GM12878 (cell line): ENCODE measurements around the gene UBR7. TPM values are rescaled to one million over a fixed set of nuclear protein-coding genes. Genes with fewer than 3 reads are reported as not detected.
A peak's percentile ranks its signal among the peaks of the same experiment; 100 is the strongest.

Source experiments
- ATAC-seq: fragments of 200-7000 bp; cut with Tn5 transposase; 3 replicates; pipeline ENCODE4 v1.9.1; 2020; ENCODE audit warnings: mild to moderate bottlenecking, moderate library complexity
- BruUV-seq: library from RNA; stranded (reverse); fragments of 400-500 nt; replicated peaks from 2 replicates; lab custom pipeline; 2021; lab: Mats Ljungman, UMichigan
- CTCF ChIA-PET: fragments of 300-600 bp; sonication (Branson Sonifier 250); formaldehyde crosslinking; extraction: SDS; loops from one replicate; lab custom pipeline; 2021; ENCODE audit warnings: inconsistent platforms; lab: Yijun Ruan, JAX
- POLR2A ChIA-PET: fragments of 350-600 bp; formaldehyde crosslinking; extraction: SDS; loops from one replicate; lab custom pipeline; 2021; ENCODE audit warnings: inconsistent platforms; lab: Charles Lee
- RAD21 ChIA-PET: fragments of 300-600 bp; sonication (Branson Sonifier 250); formaldehyde crosslinking; loops from one replicate; lab custom pipeline; 2023; ENCODE audit warnings: antibody characterized with exemption; ENCODE audit not compliant: unreplicated experiment; lab: Charles Lee
- SMC1A ChIA-PET: fragments of 300-600 bp; sonication (Branson Sonifier 250); formaldehyde crosslinking; loops from one replicate; lab custom pipeline; 2023; ENCODE audit not compliant: unreplicated experiment, uncharacterized antibody; lab: Charles Lee
- DNase-seq: peaks from one replicate; pipeline ENCODE4 v3.0.0-alpha.2; 2011; ENCODE audit warnings: low read depth, low spot score
- FAIRE-seq: peaks from 3 replicates; lab custom pipeline; 2011; peaks lifted over from hg19 to GRCh38; lab: Jason Lieb, UNC
- H2AFZ ChIP-seq: 2 replicates; pipeline ENCODE4 v1.6.0; 2011; ENCODE audit warnings: low read depth, low read length, control low read depth; ENCODE audit not compliant: control insufficient read depth
- H3K27ac ChIP-seq: 2 replicates; pipeline ENCODE4 v1.5.1; 2011; ENCODE audit warnings: control low read depth; ENCODE audit not compliant: control insufficient read depth, insufficient read depth
- H3K27me3 ChIP-seq, 2 experiments: replicated peaks in 1 of 2; 2 replicates each; pipeline versions ENCODE4 v1.6.0 to v1.6.1; 2011; ENCODE audit warnings: low read length in 1 of 2; ENCODE audit not compliant: control insufficient read depth in 2 of 2, insufficient read depth in 2 of 2
- H3K36me3 ChIP-seq, 2 experiments: 2 replicates each; pipeline ENCODE4 v1.5.1; 2011; ENCODE audit warnings: low read length in 1 of 2; ENCODE audit not compliant: control insufficient read depth in 2 of 2, insufficient read depth in 2 of 2
- H3K4me1 ChIP-seq: 2 replicates; pipeline ENCODE4 v1.6.1; 2011; ENCODE audit warnings: mild to moderate bottlenecking, low read length, moderate library complexity, mixed read lengths; ENCODE audit not compliant: control insufficient read depth, insufficient read depth
- H3K4me2 ChIP-seq: 2 replicates; pipeline ENCODE4 v1.6.0; 2011; ENCODE audit warnings: control low read depth; ENCODE audit not compliant: control insufficient read depth, insufficient read depth
- H3K4me3 ChIP-seq: fragments of 200-600 bp; sonication (generic); 2 replicates; pipeline ENCODE4 v1.5.1; 2016
- H3K79me2 ChIP-seq: 2 replicates; pipeline ENCODE4 v1.6.0; 2011; ENCODE audit warnings: low read length; ENCODE audit not compliant: control insufficient read depth, insufficient read depth
- H3K9ac ChIP-seq: 2 replicates; pipeline ENCODE4 v1.8.0; 2011; ENCODE audit warnings: low read length, control low read depth, mixed read lengths; ENCODE audit not compliant: control insufficient read depth, insufficient read depth
- H3K9me3 ChIP-seq: replicated peaks from 3 replicates; pipeline ENCODE4 v1.5.1; 2011; ENCODE audit warnings: mild to moderate bottlenecking, low read length; ENCODE audit not compliant: control insufficient read depth, insufficient read depth
- H4K20me1 ChIP-seq: 2 replicates; pipeline ENCODE4 v1.6.0; 2011; ENCODE audit not compliant: control insufficient read depth, insufficient read depth
- BCLAF1 ChIP-seq: fragments of 450-650 bp; IDR thresholded peaks from 2 replicates; pipeline ENCODE4 v1.6.1; 2017; ENCODE audit warnings: antibody characterized with exemption, mild to moderate bottlenecking, moderate library complexity
- BHLHE40 ChIP-seq, 2 experiments: fragments of 450-650 bp in 1 of 2; IDR thresholded peaks; 2 replicates each; pipeline ENCODE4 v1.6.1; 2011 to 2017; ENCODE audit warnings: low read depth in 2 of 2, borderline replicate concordance in 1 of 2, improper control_type of control experiment in 1 of 2, low read length in 1 of 2, mild to moderate bottlenecking in 1 of 2
- CHD1 ChIP-seq: IDR thresholded peaks from 2 replicates; pipeline ENCODE4 v1.6.1; 2012; ENCODE audit warnings: low read depth, low read length, improper control_type of control experiment
- IRF5 ChIP-seq: fragments of 450-650 bp; IDR thresholded peaks from 2 replicates; pipeline ENCODE4 v1.6.1; 2017; ENCODE audit warnings: borderline replicate concordance
- KAT2A ChIP-seq: conservative IDR thresholded peaks from 2 replicates; pipeline ENCODE4 v1.6.1; 2011; ENCODE audit warnings: low read depth, low read length; ENCODE audit not compliant: control insufficient read depth
- KLF5 ChIP-seq: fragments of 450-650 bp; IDR thresholded peaks from 2 replicates; pipeline ENCODE4 v1.6.1; 2014; ENCODE audit warnings: mild to moderate bottlenecking; ENCODE audit not compliant: partially characterized antibody
- NR2F1 ChIP-seq: fragments of 450-650 bp; conservative IDR thresholded peaks from 2 replicates; pipeline ENCODE4 v1.6.1; 2017; ENCODE audit warnings: mild to moderate bottlenecking
- POLR2AphosphoS2 ChIP-seq: IDR thresholded peaks from 2 replicates; pipeline ENCODE4 v1.6.1; 2011; ENCODE audit warnings: low read depth, mild to moderate bottlenecking, low read length, improper control_type of control experiment, moderate library complexity
- POLR2AphosphoS5 ChIP-seq: IDR thresholded peaks from 2 replicates; pipeline ENCODE4 v1.6.1; 2011; ENCODE audit warnings: mild to moderate bottlenecking, low read length, inconsistent platforms
- RELB ChIP-seq: fragments of 450-650 bp; IDR thresholded peaks from 2 replicates; pipeline ENCODE4 v1.6.1; 2017; ENCODE audit warnings: low read depth, mild to moderate bottlenecking, moderate library complexity
- SRF ChIP-seq, 2 experiments: IDR thresholded peaks; 2 replicates each; pipeline ENCODE4 v1.6.1; 2011; ENCODE audit warnings: low read depth in 2 of 2, low read length in 2 of 2, mild to moderate bottlenecking in 1 of 2, moderate library complexity in 1 of 2
- ZNF384 ChIP-seq: IDR thresholded peaks from 2 replicates; pipeline ENCODE4 v1.6.1; 2012; ENCODE audit warnings: low read depth, mild to moderate bottlenecking, low read length, improper control_type of control experiment, borderline replicate concordance
- WGBS: methylation state at CpG from one replicate; pipeline ENCODE4 v1.1.6; 2016; ENCODE audit warnings: low lambda C conversion rate; ENCODE audit not compliant: insufficient replicate concordance, insufficient coverage; ENCODE audit errors: missing lambda C conversion rate; 5-methylcytosine and 5-hydroxymethylcytosine counted together
- in situ Hi-C: fragments of 300-500 bp; cut with MboI; formaldehyde crosslinking; loops from 9 replicates; pipeline ENCODE4 v1.14.3; 2018; ENCODE audit warnings: mixed read lengths
- intact Hi-C: fragments of 100-400 bp; cut with micrococcal nuclease; formaldehyde crosslinking; loops from one replicate; pipeline ENCODE4 v1.14.2; 2022; ENCODE audit not compliant: unreplicated experiment
- polyA plus RNA-seq, 11 experiments: library from polyadenylated mRNA; depleted of rRNA in 4 of 11; unstranded in 6 of 11; stranded (reverse) in 5 of 11; fragments of >200 nt; fragmentation: Nextera tagmentation in 4 of 11; fragmentation: Illumina TruSeq in 1 of 11; extraction: Ambion mirVana in 4 of 11; extraction: Trizol in 1 of 11; gene quantifications; 1 replicate in 1 of 11; 2 replicates in 10 of 11; pipeline versions ENCODE4 v1.2.1 to v1.2.3, GENCODE V29; 2011 to 2016; ENCODE audit warnings: inconsistent platforms in 2 of 11, missing spikeins in 2 of 11, low read depth in 1 of 11
- total RNA-seq, 4 experiments: library from RNA; depleted of rRNA in 3 of 4; stranded (reverse); fragments of >200 nt in 3 of 4; fragmentation: Illumina TruSeq in 1 of 4; extraction: Trizol in 1 of 4; gene quantifications; 2 replicates each; pipeline versions ENCODE4 v1.2.1 to v1.2.3, GENCODE V29; 2013 to 2021

The UBR7 gene
- total and polyA plus RNA-seq, 10 of the 15 experiments (the other 5 are each of a cell fraction or from before 2014, with no cell fraction given): 14.3 to 85.6 (median 49.9) TPM

GRCh38 chr14:93184391-93185348, 22.4 kb upstream of the UBR7 start, which contains the start of the genes LYSET and MOAP1:
LYSET (plus strand) TSS chr14:93185317; CDS start chr14:93185406, 89 bp downstream.
MOAP1 (minus strand) TSS chr14:93184897; CDS start chr14:93184242, 655 bp downstream.
- Histone ChIP-seq H3K4me2 (peak within 1 kb of the TSS; percentile 91), H3K27me3 (no peaks in the 10 kb centered on the region), H3K9ac (peak within 1 kb of the TSS; percentile 93), H3K9me3 (no peaks in the 10 kb centered on the region), H3K4me1 (peaks cover 9% of the 10 kb centered on the region), H3K4me3 (peak within 1 kb of the TSS; percentile 88), H3K36me3 (no peaks in the 10 kb centered on the region; a peak in 1 of 4 replicates), H3K27ac (peak within 1 kb of the TSS; percentile 92), H4K20me1 (no peaks in the 10 kb centered on the region), H3K79me2 (peaks cover 29% of the 10 kb centered on the region), H2AFZ (peak within 1 kb of the TSS; percentile 96)
- in situ Hi-C loops: no loop called here
- intact Hi-C loops: loop anchor here (1.0 kb wide), 1 partner anchor 23 kb away; the partner anchor contains the start of genes GON7 and UBR7
- CTCF ChIA-PET: interaction anchor here (0.7 to 5.3 kb wide), 12 partner anchors 8 to 360 kb away, joined by 3 to 48 read pairs (median 6); partner anchors contain the start of genes GON7 and UBR7
- ATAC-seq (peak; percentile 92), FAIRE-seq (no peak), DNase-seq (no peak)
- SMC1A ChIA-PET: interaction anchor here (1.1 to 3.9 kb wide), 6 partner anchors 11 to 104 kb away, joined by 3 to 29 read pairs (median 4); partner anchors contain the start of genes GON7 and UBR7
- no TSS peak for BruUV-seq
- WGBS: under 1% methylated on average over 103 of the region's 124 CpGs
- RAD21 ChIA-PET: interaction anchor here (0.7 to 3.9 kb wide), 19 partner anchors 9 to 362 kb away, joined by 3 to 51 read pairs (median 4); partner anchors contain the start of genes GON7, ITPK1 and UBR7
- POLR2A ChIA-PET: interaction anchor here (0.5 to 3.6 kb wide), 16 partner anchors 8 to 192 kb away, joined by 3 to 38 read pairs (median 4); partner anchors contain the start of genes GON7 and UBR7
- TF ChIP-seq KLF5: no peak
- peak; percentile 64; the same call in 1 of the 2 replicates for TF ChIP-seq CHD1
- TF ChIP-seq ZNF384: no peak
- peak in 1 of 2 experiments; percentile 53; a peak in 1 of 4 replicates for TF ChIP-seq SRF (IDR thresholded peaks at IDR 0.05; ENCODE audit: low read depth in 2 of 2, low read length in 2 of 2)
- TF ChIP-seq RELB: peak; percentile 32; the same call in 1 of the 2 replicates
- TF ChIP-seq NR2F1: peak; percentile 68
- no peak for TF ChIP-seq KAT2A
- TF ChIP-seq IRF5: no peak
- TF ChIP-seq BCLAF1: no peak
- TF ChIP-seq BHLHE40 (IDR thresholded peaks at IDR 0.05; ENCODE audit: borderline replicate concordance in 1 of 2, low read depth in 2 of 2, low read length in 1 of 2): peak; percentile 53 to 89; a peak in 3 of 4 replicates
- peak; percentile 66; the same call in 1 of the 2 replicates for TF ChIP-seq POLR2AphosphoS2
- peak; percentile 82; the same call in 1 of the 2 replicates for TF ChIP-seq POLR2AphosphoS5
